ENCODE measurements around the gene SH3RF1.

Gene SH3RF1

DNA sequence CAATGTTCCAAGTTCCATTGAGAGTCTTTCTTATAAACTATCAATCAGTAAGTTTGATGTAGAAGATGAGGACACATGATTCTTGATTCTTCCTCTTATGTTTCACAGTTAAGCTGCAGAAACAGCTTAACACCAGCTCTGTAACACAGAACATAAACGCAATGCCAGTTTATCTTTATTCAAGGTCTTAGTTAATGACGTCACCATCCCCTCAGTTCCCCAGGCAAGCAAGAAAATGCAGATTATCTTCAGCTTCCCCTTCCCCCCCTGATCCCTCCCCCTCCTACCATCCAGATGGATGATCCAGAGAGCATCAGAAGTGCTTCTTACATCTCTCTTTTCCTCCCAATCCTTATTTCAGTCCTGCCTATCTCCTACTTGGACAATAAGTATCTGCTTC lies 4.4 kb upstream of the SH3RF1 start:
- no peak for DNase-seq (ENCODE audit: low read depth)

DNA sequence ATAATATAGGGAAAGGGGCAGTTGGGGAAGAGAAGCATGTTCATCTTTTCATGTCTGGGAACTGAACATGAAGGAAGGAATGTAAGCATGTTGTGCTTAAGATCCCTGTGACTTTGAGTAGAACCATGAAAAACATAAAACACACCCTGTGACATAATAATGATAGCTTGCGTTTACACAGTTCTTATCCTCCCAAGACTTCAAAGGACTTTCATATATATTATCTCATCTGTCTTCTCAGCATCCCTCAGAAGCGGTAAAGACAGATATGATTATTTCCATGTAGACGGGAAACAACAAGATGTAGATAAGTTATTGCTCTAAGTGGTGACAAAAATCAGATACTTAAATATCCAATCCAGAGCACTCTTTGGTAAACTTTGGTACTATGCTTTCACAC lies 3.3 kb upstream of the SH3RF1 start:
- no peak for DNase-seq (ENCODE audit: low read depth)

DNA sequence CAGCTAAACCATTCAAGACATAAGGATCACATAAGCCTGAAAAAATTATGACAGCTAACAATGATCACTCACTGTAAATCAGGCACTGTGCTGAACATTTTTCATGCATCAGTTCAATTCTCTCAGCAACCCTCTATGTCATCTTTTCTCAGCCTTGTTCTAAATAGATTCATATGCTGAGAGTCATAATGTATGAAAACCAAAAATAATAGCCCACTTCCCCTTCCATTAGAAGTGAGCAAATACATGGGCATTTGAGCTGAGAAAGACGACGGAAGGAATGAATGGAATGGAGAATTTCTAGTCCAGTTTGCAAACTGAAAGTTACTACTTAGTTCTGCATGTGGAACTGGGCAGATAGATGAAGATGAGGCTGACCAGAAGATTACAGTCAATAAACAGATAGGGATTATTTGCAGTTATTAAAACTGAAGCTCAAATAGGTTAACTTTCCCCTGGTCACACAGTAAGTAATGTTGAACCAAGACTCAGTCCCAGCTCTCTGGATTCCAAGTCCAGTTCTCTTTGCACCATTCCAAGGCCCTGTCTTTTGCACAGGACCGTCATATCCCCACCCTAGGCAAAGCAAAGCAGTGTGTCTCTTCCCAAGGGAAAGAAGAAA lies 1.6 kb upstream of the SH3RF1 start:
- DNase-seq (ENCODE audit: low read depth) = peak; percentile 86

DNA sequence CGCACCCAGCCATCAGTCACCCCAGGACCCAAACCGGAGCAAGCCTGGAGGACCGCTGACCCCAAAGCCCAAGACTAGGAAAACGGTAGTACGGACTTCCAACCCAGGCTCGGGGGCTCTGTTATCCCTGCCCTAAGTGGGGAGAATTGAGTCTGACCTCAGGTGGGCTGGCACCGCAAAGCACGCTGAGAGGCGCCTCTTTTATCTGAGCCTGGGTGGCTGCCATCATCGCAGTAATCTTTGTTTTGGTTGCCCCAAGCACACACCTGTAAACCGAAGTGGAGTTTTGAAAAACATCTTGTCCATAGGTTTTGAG lies 894 bp upstream of the SH3RF1 start:
- no peak for DNase-seq (ENCODE audit: low read depth)

DNA sequence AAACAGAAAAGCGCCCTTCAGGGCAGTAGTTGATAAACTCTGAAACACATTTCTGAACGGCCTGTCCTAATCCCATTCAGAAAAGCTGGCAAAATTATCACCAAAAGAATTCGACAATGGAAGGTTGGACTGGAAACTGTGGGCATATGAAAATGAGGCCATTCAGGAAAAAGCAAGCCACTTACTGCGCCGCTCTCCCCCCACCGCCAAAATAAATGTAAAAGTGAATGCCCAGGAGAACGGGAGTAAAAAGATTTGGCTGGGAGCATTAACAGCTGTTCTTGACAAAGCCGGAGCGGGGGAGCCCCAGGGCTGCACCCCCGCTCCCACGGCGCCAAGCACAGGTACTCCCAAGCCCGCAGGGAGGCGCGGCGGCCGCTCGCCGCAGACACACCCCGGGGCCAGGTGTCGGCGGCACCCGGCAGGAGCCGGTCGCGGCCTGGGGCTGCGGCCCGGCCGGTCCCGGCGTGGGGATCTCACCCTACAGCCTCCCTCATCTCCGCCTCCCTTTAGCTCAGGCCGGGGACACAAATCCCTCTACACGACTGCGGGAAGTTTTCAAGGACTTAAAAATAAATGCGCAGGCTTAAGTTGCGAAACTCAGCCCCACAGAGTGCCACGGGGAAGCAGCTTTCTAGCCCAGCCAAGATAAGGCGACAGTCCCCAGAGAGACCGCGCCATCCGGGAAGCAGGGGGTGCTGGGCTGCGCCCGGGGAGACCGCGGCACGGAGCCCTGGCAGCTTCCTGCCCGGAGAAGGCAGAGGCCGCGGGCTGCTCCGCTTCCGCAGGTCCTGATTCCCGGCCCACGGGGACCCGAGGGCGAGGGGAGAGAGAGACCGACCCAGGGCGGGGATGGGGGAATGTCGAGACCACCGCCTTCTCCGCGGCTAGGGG lies 593 bp downstream of the SH3RF1 start:
- DNase-seq (ENCODE audit: low read depth) = no peak

DNA sequence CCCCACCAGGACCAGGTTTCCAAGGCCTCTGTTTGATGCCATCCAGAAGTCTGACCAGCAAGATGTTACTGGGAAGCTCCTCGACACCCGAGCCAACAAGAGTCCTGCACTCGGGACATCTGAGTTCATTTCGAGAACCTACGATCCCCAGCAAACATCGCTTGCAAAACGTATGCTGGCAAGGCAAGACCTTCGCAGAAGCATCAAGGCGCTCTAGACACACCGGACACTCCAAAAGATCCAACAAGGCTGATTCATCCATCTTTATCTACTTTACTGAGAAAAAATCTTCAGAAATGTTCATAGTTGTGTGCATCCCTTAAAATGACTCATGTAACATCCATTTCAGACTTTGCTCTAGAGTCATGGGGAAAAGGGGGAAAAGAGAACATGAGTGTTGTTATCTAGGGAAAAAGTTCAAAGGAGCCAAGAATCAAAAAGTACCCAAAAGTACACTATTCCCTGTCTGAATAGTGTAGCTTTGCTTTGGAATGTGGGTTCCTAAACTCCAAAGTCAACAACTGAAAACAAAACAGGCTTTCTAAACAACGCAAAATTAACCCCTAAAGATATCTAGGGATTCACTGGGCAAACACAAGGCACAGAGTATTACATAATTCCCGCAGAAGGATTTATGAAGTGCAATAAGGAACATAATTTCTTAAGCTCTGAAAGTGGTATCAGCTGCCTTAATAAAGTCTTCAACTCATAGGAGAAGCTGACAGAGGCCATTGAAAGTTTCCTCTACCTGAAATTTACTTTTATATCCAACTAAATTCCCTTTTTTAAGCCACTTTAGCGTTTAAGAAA lies 1.6 kb downstream of the SH3RF1 start:
- DNase-seq (ENCODE audit: low read depth) = peak; percentile 76

DNA sequence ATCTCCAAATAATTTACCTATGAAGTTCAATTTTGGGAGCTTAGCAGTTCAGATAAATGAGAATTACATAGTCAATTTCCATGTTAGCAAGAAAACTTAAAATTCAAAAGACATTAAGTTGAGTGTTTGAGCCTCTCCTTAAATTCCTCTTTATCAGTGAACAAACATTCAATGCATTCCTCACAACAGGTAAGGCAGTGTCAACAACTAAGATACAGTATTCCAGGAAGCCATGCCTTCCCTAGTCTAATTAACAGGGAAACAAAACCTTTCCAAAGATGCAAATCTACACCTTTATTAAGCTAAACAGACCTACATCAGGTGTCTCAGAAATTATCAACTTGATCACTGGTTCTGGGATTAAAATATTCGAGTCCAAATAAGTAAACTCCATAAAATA lies 3.7 kb downstream of the SH3RF1 start:
- no peak for DNase-seq (ENCODE audit: low read depth)

DNA sequence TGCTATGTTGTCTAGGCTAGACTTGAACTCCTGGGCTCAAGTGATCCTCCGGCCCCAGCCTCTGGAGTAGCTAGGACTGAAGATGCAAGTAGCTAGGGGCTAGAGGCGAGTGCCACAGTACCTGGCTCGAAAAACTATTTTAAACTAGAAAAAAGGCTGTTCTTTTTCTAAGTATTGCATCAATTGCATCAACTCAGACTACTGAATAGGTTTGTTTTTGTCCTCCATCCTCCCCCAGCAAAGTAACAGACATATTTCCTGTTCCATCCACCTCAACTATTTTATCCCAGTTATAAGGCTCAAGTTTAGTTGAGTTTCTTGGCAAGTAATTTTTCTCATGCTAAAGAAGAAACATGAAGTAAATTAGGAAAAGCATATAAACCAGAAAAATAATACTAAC lies 4.1 kb downstream of the SH3RF1 start:
- no peak for DNase-seq (ENCODE audit: low read depth)

DNA sequence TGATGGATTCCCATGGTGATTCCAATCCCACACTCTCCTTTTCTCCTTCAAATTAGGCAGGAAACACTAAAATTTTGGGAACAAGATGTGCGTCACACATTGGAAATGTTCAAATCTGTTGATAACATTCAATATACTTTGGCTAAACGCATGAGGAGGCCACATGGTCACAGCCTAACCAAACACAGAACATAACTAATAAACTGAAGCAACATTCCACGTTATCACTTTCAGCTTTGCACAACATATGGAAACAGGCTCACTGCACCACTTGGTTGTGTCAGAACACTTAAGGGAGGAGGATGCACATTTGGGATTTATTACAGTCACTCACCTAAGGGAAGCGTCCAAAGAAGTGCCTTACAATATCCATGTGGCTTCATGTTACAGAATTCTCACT lies 4.7 kb downstream of the SH3RF1 start:
- DNase-seq (ENCODE audit: low read depth) = no peak

DNA sequence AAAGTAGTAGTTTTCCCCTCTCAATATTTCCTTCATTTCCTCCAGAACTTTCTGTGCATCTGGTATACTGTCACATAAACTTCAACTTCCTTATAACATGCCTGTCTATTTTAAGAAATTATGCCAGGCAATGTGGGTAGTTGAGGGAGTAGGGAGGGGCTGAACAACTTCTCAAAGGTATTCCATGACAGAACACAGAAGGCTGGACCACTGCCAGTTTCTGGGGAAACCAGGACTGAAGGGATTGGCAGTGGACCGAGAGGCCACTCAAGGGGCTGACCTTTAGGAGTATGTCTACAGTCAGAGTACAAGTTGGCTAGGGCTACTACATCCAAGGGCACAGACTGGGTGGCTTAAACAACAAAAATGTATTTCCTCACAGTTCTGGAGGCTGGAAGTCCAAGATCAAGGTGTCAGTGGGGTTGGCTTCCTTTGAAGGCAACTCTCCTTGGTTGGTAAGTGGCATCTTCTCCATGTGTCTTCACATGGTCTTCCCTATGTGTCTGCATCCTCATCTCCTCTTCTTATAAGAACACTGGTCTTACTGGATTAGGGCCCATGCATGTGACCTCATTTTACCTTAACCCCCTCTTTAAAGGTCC lies 6.9 kb downstream of the SH3RF1 start:
- no peak for DNase-seq (ENCODE audit: low read depth)

DNA sequence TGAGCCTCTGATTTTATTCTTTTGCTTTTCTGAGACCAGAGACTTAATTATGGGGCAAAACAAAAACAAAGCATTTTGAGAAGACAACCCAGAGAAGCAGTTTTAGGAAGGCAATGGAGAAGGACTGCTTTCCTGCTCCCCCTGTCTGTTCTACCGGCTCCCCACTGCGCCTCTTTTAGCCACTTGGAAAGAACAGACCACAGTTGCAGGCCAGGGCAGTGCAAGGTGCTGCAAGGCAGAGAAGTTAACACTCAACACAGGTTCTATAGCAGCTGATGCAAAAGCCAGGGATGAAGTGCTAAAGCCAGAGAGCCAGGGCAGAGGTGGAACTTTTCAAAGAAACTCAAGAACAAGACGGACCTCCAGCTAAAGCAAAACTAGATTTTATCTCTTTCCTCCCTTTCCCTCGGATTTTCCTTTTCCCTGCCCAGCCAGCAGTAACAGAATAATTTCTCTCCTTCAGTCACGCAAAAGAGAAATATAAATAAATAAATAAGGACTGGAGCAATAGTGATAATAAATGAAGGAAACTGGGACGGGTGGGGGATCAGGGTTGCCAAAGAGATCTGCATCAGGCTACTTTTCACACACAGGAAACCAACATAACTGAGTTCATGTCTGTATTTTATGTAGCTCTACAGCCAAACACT lies 10.4 kb downstream of the SH3RF1 start:
- no peak for DNase-seq (ENCODE audit: low read depth)

DNA sequence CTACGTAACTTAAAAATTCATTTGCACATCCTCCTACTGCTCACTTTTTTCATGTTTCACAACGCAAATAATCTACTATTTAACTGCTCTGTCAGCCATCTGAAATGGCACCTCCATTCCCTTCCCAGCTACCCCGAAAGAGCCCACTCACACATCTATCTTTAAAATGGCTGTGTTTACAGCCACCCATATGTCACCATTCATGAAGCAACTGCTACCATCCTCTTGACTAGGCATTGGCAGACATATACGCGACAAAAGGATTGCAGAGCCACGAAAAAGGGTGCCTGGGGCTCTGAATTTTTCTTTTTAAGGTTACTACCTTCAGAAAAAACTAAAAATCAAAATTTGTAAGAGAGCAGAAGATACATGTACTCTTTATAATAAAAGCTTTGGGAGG lies 11.5 kb downstream of the SH3RF1 start:
- no peak for DNase-seq (ENCODE audit: low read depth)

DNA sequence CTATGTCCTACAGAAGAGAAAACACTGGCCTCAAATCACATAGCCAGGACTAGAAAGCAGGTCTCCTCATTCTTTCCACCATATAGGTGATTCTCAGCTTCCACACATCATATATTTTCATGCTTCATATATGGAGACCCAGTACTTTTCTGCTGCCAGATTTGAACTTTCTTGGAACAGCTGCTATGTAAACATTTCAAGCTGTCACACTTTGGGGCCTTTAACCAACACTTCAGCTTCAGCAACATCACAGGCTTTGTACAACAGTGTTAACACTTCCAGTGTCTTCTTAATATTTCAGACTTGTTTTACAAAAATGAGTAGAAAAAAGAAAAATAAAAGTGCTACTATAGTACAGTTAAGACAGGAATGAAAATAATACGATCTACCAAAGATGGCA lies 12.6 kb downstream of the SH3RF1 start:
- DNase-seq (ENCODE audit: low read depth) = no peak

DNA sequence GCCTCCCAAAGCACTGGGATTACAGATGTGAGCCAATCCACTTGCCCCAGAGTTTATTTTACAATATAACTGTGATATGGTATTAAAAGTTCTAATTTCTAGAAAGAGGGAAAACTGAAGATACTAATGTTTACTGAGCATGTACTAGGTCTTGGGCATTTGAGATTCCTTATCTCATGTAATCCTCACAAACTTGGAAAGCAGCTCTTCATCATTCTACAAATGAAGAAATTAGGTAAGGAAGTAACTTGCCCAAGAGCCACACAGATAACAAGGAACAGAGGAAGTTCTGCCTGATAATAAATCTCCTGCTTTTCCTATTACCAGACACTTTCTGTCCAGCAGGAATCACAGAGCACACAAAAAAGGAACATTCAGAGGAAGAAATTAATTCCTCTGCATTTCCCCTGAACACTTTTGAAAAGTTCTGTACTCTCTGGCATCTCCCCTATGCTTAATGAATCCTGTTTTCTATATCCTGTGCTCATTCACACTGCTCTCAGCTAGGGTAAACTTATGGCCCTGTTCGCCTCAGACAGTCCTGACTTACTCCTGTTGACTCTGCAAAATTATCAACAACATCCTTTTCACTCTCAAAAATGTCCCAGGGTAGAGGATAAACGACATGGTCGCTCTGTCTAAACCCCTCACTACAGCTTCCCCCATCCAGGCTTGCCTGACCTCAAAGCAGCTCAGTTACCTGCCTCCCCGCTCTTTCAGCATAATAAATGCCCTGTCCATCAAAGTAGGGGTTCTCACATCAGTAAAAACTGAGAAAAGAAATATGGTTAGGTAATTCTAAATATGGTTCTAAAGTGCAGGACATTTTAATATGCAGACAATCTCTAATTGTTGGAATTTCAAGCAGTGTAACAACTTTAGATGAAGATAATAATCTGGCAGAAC lies 13.6 kb downstream of the SH3RF1 start:
- no peak for DNase-seq (ENCODE audit: low read depth)

DNA sequence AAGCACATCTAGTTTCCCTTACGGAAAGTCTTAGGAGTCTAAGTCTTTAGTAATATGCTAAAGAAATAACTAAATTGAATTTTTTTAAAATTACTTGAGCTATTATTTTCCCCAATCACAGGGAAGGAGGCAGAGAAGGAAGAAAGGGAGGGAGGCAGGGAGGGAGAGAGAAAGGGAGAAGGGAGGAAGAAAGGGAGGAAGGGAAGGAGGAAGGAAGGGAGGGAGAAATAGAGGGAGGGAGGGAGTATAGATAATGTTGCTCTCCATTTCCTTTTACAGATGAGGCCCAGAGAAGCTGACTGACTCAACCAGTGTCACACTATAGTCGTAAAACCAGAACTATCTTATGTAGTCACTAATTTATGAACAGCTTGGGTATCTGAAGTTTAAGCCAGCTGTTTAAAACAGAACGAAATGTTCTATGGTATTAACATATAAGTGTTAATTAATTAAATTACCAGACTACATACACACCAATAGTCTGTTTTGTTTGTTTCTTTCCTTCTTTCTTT lies 14.6 kb downstream of the SH3RF1 start:
- DNase-seq (ENCODE audit: low read depth) = no peak

DNA sequence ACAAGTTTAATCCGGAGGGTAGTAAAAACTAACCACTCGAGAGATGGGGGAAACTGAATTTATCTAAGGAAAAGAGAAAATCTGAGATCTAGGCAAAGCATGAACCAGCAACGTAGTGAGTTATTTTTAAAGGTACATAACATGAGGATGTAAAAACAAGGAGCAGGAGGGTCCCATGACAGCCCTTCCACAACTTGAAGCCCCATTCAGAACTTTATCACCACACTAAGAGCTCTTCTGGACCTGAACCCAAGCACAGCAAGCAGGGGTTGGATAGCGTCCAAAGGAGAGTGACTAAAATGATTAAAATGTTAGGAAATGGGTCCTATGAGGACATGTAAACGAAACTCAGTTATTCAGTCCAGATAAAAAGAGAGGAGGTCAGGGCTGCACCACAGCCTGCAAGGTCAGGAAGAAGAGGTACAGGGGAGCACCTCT lies 16.2 kb downstream of the SH3RF1 start:
- DNase-seq (ENCODE audit: low read depth) = peak; percentile 58

DNA sequence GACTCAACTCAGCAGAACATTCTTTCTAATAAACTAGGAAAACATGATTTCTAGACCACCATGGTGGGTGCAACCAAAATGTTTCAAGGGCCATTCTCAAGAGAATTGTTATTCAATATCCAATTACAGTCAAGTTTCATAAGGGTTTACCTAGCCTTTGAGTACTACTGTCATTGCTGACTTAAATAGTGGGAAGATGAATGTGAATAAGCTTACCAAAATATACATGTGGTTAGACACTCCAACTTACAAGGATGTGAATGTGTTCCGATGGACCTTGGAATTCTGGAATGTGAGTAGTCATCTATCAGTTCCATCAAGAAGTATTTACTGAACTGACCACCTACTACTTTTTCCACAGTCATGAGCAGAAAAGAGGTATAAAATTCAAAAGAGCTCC lies 16.9 kb downstream of the SH3RF1 start:
- DNase-seq (ENCODE audit: low read depth) = peak; percentile 63

DNA sequence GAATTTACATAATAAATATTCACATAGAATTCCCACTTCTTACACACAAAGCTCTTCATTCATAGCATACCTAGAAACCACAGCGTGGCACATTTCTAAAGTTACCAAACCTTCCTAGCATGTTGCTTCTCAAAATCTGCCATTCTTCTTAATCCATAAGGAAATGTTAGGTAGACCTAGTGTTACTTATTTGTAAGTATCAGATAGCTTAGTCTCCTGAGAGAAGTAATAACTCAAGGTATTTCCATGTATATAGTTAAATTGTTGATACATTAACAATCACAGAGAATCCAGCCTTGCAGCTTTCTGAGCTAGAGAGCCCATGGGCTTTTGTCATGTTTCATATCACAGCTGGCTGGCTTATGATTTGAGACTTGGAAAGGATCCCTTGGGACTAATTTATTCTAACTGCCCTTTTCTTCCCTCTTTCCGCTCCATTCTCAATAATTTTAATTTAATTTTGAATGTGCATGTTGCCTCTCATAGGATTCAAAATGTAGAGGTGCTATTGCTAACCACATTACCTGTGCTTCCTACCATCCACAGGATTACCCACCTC lies 17.6 kb downstream of the SH3RF1 start:
- DNase-seq (ENCODE audit: low read depth) = no peak

DNA sequence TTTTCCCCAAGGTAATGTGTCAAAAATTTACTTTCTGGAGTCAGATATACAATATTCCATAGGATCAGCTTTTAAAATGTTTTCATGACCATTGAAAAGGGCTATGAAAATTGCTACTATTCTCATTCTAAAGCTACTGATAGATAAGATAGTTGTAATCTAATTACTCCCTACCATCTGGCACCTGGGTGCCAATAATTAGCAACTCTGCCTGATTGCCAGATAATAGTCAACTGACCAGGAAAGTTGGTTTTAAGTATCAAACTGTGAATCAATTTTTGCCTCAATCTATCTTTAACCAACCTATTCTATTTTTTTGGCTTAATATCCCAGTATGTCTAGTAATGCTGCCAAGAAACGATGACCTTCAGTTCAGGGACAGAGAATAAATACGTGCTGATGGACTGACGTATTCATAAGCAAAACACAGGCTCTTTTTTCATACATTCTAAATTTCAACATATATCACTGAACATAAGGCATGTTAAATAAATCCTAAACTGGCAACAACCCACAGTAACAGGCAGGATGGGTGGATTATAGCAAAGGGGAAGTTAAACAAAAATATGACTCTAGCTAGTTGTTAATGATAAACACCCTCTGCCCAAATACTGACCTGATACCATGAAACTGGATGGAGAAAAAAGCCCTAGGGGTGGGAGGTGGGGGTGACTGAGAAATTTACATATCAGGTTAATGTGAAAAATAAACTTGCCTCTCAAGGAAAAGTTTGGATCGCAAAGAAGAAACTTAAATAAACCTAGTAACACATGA lies 18.2 kb downstream of the SH3RF1 start:
- DNase-seq (ENCODE audit: low read depth) = no peak
